SK-N-SH (cell line): ENCODE results near the gene UNCX. TPM values are rescaled to one million over a fixed set of nuclear protein-coding genes. Genes with fewer than 3 reads are reported as not detected.

Experiments
- CTCF ChIA-PET: fragments of 300-600, 350-600 bp; formaldehyde crosslinking; extraction: SDS; loops from one replicate; lab custom pipeline; 2021; lab: Yijun Ruan, JAX
- POLR2A ChIA-PET: fragments of 350-600 bp; sonication (Branson Sonifier 250); formaldehyde crosslinking; extraction: SDS; loops from one replicate; lab custom pipeline; 2020; ENCODE audit warnings: antibody characterized with exemption, inconsistent platforms; lab: Yijun Ruan, JAX
- DNase-seq: peaks from one replicate; pipeline ENCODE4 v3.0.0; 2012
- H2AFZ ChIP-seq: fragments of 200-600 bp; sonication (generic); 2 replicates; pipeline ENCODE4 v1.8.1; 2016; ENCODE audit warnings: antibody characterized with exemption, mild to moderate bottlenecking, low read depth
- H3F3A ChIP-seq: fragments of 200-600 bp; sonication (generic); replicated peaks from 2 replicates; pipeline ENCODE3; 2016; ENCODE audit warnings: antibody characterized with exemption, mild to moderate bottlenecking; ENCODE audit not compliant: insufficient read depth
- H3K27ac ChIP-seq, 2 experiments: fragments of 200-500 bp in 1 of 2; fragments of 200-600 bp in 1 of 2; sonication (Bioruptor generic) in 1 of 2; sonication (generic), shearing (Covaris generic) in 1 of 2; 2 replicates each; pipeline versions ENCODE4 v1.5.1 to v1.6.1; 2014 to 2016; ENCODE audit warnings: low read depth in 2 of 2, inconsistent platforms in 1 of 2, low read length in 1 of 2, mild to moderate bottlenecking in 1 of 2, mixed read lengths in 1 of 2
- H3K27me3 ChIP-seq: fragments of 200-600 bp; sonication (generic), shearing (Covaris generic); 2 replicates; pipeline ENCODE4 v1.6.1; 2016; ENCODE audit warnings: mixed run types; ENCODE audit not compliant: insufficient read depth
- H3K36me3 ChIP-seq, 2 experiments: fragments of 200-500 bp in 1 of 2; fragments of 200-600 bp in 1 of 2; sonication (Bioruptor generic) in 1 of 2; sonication (generic) in 1 of 2; replicated peaks in 1 of 2; 2 replicates each; pipeline versions ENCODE3 to v1.5.1; 2014 to 2016; ENCODE audit warnings: low read length in 1 of 2, mild to moderate bottlenecking in 1 of 2; ENCODE audit not compliant: insufficient read depth in 2 of 2, control insufficient read depth in 1 of 2
- H3K4me1 ChIP-seq, 2 experiments: fragments of 200-500 bp in 1 of 2; fragments of 200-600 bp in 1 of 2; sonication (Bioruptor generic) in 1 of 2; sonication (generic), shearing (Covaris generic) in 1 of 2; 2 replicates each; pipeline versions ENCODE4 v1.5.1 to v1.6.1; 2014 to 2016; ENCODE audit warnings: low read depth in 1 of 2, low read length in 1 of 2, mixed run types in 1 of 2; ENCODE audit not compliant: insufficient read depth in 2 of 2, control insufficient read depth in 1 of 2
- H3K4me2 ChIP-seq: fragments of 200-600 bp; sonication (generic), shearing (Covaris generic); 2 replicates; pipeline ENCODE4 v1.6.1; 2017; ENCODE audit warnings: mixed run types
- H3K4me3 ChIP-seq, 2 experiments: fragments of 200-500 bp in 1 of 2; fragments of 200-600 bp in 1 of 2; sonication (Bioruptor generic) in 1 of 2; sonication (generic), shearing (Covaris generic) in 1 of 2; 2 replicates each; pipeline versions ENCODE4 v1.5.1 to v1.8.1; 2014 to 2016; ENCODE audit warnings: low read depth in 2 of 2, inconsistent platforms in 1 of 2, low read length in 1 of 2, mild to moderate bottlenecking in 1 of 2, mixed read lengths in 1 of 2, moderate library complexity in 1 of 2
- H3K79me2 ChIP-seq: fragments of 200-600 bp; sonication (generic); 2 replicates; pipeline ENCODE4 v1.8.1; 2017; ENCODE audit warnings: mild to moderate bottlenecking; ENCODE audit not compliant: insufficient read depth
- H3K9ac ChIP-seq: fragments of 200-600 bp; sonication (generic); 2 replicates; pipeline ENCODE4 v1.6.1; 2017; ENCODE audit warnings: mixed run types
- H3K9me2 ChIP-seq: fragments of 200-600 bp; sonication (generic); 2 replicates; pipeline ENCODE4 v1.6.1; 2017; ENCODE audit warnings: mixed run types
- H3K9me3 ChIP-seq: fragments of 200-600 bp; sonication (generic); 2 replicates; pipeline ENCODE4 v1.6.1; 2017; ENCODE audit warnings: mixed run types, mild to moderate bottlenecking, moderate library complexity
- H4K20me1 ChIP-seq: fragments of 200-600 bp; sonication (generic); 2 replicates; pipeline ENCODE4 v1.6.1; 2017; ENCODE audit warnings: mild to moderate bottlenecking, mixed run types; ENCODE audit not compliant: insufficient read depth
- EZH2phosphoT487 ChIP-seq: fragments of 200-600 bp; sonication (generic); IDR thresholded peaks from 2 replicates; pipeline ENCODE4 v1.6.1; 2017; ENCODE audit warnings: low read depth, mixed run types, mild to moderate bottlenecking, antibody characterized with exemption, moderate library complexity, borderline replicate concordance
- FOSL2 ChIP-seq: IDR thresholded peaks from 2 replicates; pipeline ENCODE4 v1.4.0; 2012; ENCODE audit warnings: low read depth, mild to moderate bottlenecking, moderate library complexity, borderline replicate concordance
- GABPA ChIP-seq: IDR thresholded peaks from 2 replicates; pipeline ENCODE4 v1.4.0; 2012; ENCODE audit warnings: low read depth, mild to moderate bottlenecking
- NRF1 ChIP-seq: IDR thresholded peaks from 2 replicates; pipeline ENCODE4 v1.6.1; 2012; ENCODE audit warnings: low read depth, mild to moderate bottlenecking, low read length
- POLR2AphosphoS5 ChIP-seq: IDR thresholded peaks from 2 replicates; pipeline ENCODE4 v1.6.1; 2012; ENCODE audit warnings: low read depth, low read length
- REST ChIP-seq: IDR thresholded peaks from 2 replicates; pipeline ENCODE4 v1.6.1; 2012; ENCODE audit warnings: mild to moderate bottlenecking, low read depth, low read length, moderate library complexity
- SMC3 ChIP-seq: IDR thresholded peaks from 2 replicates; pipeline ENCODE4 v1.6.1; 2012; ENCODE audit warnings: low read depth, low read length, improper control_type of control experiment
- USF2 ChIP-seq: fragments of 150-350 bp; IDR thresholded peaks from 2 replicates; pipeline ENCODE4 v1.6.1; 2017; ENCODE audit warnings: antibody characterized with exemption, low read length, low read depth, borderline replicate concordance
- WGBS: methylation state at CpG from one replicate; pipeline ENCODE4 v1.1.6; 2017; ENCODE audit warnings: low lambda C conversion rate; 5-methylcytosine and 5-hydroxymethylcytosine counted together
- polyA plus RNA-seq, 3 experiments: library from polyadenylated mRNA; depleted of rRNA; stranded (reverse); fragments of >200 nt; gene quantifications; 2 replicates each; pipeline ENCODE4 v1.2.3, GENCODE V29; 2012
- TF ChIP-seq, protein P1 (sequence below): IDR thresholded peaks from 2 replicates; pipeline ENCODE4 v1.4.0; 2012; ENCODE audit warnings: low read depth, borderline replicate concordance

The UNCX gene
- polyA plus RNA-seq, 1 of the 3 experiments (the other 2 are of a cell fraction): not detected

DNA sequence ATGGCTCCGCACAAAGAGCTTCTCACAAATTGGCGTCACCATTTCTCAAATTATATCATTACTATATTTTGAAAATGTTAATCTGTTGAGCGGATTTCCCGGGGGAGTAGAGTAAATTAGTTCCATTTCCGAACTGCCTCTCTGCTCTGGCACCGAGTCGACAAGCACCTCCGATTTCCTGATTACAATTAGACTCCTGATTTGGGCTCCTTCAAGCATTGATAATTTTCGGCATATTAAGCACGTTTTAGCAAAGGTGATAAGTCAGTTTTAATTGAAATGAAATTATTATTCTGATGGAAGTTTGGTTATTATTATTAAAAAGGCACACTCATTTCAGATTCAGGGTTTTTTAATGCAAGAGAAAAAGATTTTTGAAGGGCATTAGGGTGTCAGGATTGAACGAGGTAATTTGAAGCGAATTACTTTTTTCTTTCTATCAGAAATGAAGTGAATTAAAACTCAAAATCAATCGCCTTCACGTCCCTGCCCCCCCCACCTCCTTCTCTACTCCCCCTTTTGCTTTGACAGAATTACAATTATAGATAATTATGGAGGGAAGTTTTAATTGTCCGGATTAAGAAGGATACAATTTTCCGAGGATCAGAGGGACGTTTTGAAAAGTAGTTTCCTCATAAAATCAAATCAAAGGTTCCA lies 4.0 kb upstream of the UNCX start:
- Histone ChIP-seq H3K9ac (no peak overlapping the region), H3K9me2 (no peaks in the 10 kb centered on the region), H3K27ac (no peak overlapping the region), H2AFZ (no peak overlapping the region), H4K20me1 (peaks cover 55% of the 10 kb centered on the region), H3K79me2 (no peaks in the 10 kb centered on the region), H3K36me3 (no peaks in the 10 kb centered on the region), H3K27me3 (peaks cover 88% of the 10 kb centered on the region), H3K4me2 (no peak overlapping the region), H3K9me3 (no peaks in the 10 kb centered on the region), H3K4me1 (peaks cover 0 to 3% of the 10 kb centered on the region in 2 experiments; a peak in 1 of 4 replicates), H3K4me3 (no peak overlapping the region), H3F3A (peaks cover 28% of the 10 kb centered on the region)
- WGBS: 9% methylated on average over 17 of the region's 17 CpGs
- CTCF ChIA-PET: interaction anchor here (0.9 to 11.4 kb wide), 15 partner anchors 10 to 220 kb away, joined by 3 to 218 read pairs (median 4); no protein-coding TSS in a partner anchor
- TF ChIP-seq EZH2phosphoT487 (peak; percentile 85; the same call in 1 of the 2 replicates), GABPA (no peak)
- DNase-seq: no peak
- POLR2A ChIA-PET: no interaction called here

- POLR2A ChIA-PET: no interaction called here
- TF ChIP-seq POLR2AphosphoS5 (no peak), SMC3 (no peak), NRF1 (no peak), EZH2phosphoT487 (0 out of 2 replicates have a peak, but pooled peaks have one; percentile 84), FOSL2 (no peak), USF2 (no peak), REST (no peak)
- TF ChIP-seq, protein P1, sequence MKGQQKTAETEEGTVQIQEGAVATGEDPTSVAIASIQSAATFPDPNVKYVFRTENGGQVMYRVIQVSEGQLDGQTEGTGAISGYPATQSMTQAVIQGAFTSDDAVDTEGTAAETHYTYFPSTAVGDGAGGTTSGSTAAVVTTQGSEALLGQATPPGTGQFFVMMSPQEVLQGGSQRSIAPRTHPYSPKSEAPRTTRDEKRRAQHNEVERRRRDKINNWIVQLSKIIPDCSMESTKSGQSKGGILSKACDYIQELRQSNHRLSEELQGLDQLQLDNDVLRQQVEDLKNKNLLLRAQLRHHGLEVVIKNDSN: no peak
Measured at GRCh38 chr7:1229202-1229947, 3.3 kb upstream of the UNCX start.

More at GRCh38 chr7:1229202-1229947, 3.3 kb upstream of the UNCX start:
- Histone ChIP-seq H3K27ac (no peak overlapping the region), H4K20me1 (peaks cover 62% of the 10 kb centered on the region), H3K4me1 (peaks cover 0 to 3% of the 10 kb centered on the region in 2 experiments; a peak in 1 of 4 replicates), H3K4me3 (no peak overlapping the region), H3F3A (peaks cover 28% of the 10 kb centered on the region), H3K27me3 (peaks cover 88% of the 10 kb centered on the region), H3K36me3 (no peaks in the 10 kb centered on the region), H3K9ac (no peak overlapping the region), H3K9me3 (no peaks in the 10 kb centered on the region), H3K79me2 (no peaks in the 10 kb centered on the region), H3K4me2 (no peak overlapping the region), H3K9me2 (no peaks in the 10 kb centered on the region), H2AFZ (no peak overlapping the region)
- 10% methylated on average over 48 of the region's 64 CpGs for WGBS
- CTCF ChIA-PET: interaction anchor here (0.7 to 2.5 kb wide), 4 partner anchors 10 to 183 kb away, joined by 3 to 14 read pairs (median 4); no protein-coding TSS in a partner anchor
- peak; percentile 75 for DNase-seq
